Hypothalamus (tissue), 51 donors: ENCODE results near the gene MRS2.
"Not testable (repeated sequence)": the region's sequence is repeated elsewhere in the genome, so short reads cannot be mapped to it uniquely, and the experiment has no call there.

Source experiments
- DNase-seq, 51 donors: peaks; one replicate each; lab custom pipeline; 2025; lab: John Stamatoyannopoulos, UW

Gene MRS2

DNA sequence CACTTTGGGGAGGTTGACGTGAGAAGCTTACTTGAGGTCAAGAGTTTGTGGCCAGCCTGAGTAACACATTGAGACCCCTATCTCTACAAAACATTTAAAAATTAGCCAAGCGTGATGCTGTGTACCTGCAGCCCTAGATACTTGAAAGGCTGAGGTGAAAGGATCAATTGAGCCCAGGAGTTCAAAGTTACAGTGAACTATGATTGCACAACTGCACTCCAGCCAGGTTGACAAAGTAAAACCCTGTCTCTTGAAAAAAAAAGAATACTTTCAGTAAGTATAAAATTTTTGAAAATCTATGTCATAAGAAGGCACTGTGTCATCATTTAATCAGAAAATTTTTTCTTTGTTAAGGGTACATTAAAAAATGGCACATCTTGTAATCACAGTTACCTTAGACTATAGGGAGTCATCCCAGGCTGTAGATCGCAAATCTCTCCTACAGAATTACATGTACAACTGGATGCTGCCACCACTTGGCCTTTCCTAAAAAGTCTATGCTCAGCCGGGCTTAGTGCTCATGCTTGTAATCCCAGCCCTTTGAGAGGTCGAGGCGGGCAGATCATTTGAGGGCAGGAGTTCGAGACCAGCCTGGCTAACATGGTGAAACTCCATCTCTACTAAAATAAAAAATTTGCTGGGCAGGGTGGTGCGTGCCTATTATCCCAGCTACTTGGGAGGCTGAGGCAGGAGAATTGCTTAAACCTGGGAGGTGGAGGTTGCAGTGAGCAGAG is 17.0 kb upstream of the MRS2 start:
- no peak for DNase-seq

DNA sequence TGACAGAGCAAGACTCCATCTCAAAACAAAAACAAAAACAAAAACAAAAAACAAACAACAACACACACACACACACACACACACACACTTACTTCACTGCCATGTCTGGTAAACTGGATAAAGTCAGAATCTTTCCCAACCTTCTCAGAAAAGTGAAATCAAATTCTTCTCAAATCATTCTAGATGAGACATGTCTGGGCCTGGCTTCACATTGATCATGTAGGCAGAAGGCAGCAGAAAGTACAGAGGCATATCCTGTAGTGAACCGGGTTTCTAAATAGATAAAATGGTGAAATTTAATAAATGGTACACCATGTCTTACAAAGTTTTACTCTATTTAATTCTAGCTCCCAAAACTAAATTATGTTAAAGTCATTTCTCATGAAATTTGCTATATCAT is 14.9 kb upstream of the MRS2 start:
- DNase-seq = no peak

DNA sequence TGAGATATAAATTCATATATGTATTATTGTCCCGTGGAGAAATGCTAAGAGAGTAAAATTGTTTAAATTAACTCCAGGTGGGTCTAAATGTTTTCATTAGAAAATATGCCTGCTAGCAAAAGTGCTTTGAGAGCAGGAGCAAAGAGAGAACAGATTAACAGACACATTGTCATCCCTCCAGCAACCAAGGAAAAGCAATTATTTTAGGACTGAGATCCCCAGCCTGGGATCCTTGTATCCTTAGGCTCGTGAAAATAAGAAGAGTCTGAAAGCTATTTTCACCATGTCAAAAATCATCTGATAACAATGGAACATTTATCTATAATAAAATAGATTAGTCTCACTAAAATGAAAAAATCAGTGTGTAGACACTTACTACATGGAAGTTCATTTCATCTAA is 11.5 kb upstream of the MRS2 start:
- DNase-seq = no peak

DNA sequence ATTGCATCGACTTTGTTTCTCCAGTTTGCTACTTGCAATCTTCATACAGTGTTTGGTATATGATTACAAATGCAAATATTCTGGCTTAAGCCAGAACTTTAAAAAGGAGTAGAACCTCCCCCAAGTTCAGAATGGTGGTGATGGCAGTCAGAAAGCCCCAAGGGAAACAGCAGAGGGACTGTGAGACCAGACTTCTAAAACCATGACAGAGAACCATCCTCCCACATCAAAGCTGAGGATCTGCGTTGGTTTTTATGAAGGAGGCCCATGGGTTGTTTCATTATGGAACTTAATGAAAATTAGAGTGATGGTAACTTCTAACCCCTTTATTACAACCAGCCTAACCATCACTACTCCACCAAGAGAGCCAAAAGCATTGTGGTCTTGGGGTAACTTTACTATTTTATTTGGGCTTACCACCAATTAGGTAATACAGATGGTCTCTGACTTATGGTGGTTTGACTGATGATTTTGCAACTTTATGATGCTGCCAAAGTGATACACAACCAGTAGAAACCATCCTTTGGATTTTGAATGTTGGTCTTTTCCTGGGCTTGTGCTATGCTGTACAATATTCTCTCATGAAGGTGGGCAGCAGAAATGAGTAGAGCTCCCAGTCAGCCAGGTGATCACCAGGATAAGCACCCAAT is 10.9 kb upstream of the MRS2 start:
- DNase-seq = no peak

DNA sequence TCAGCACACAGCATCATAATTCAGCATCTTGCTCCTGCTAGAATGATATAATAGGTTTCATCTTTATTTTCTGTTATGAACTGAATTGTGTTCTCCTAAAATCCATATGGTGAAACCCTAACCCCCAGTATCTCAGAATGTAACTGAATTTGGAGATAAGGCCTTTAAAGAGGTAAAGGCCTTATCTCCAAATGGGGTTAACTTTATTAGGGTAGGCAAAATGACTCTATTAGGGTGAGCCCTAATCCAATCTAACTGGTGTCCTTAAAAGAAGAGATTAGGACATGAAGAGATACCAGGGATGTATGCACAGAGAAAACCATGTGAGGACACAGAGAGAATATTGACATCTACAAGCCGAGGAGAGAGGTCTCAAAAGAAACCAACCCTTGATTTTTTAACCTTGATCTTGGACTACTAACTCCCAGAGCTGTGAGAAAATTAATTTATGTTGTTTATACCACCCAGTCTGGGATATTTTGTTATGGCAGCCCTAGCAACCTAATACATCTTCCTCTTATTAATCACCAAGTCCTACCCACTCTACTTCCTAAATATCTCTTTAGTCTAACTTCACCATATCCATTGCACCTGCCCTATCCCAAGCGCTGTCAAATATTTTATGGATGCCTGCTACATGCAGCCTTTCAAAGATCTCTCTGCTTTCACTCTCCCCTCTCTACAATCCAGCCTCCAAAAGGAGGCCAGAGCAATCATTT is 8.5 kb upstream of the MRS2 start:
- no peak for DNase-seq

DNA sequence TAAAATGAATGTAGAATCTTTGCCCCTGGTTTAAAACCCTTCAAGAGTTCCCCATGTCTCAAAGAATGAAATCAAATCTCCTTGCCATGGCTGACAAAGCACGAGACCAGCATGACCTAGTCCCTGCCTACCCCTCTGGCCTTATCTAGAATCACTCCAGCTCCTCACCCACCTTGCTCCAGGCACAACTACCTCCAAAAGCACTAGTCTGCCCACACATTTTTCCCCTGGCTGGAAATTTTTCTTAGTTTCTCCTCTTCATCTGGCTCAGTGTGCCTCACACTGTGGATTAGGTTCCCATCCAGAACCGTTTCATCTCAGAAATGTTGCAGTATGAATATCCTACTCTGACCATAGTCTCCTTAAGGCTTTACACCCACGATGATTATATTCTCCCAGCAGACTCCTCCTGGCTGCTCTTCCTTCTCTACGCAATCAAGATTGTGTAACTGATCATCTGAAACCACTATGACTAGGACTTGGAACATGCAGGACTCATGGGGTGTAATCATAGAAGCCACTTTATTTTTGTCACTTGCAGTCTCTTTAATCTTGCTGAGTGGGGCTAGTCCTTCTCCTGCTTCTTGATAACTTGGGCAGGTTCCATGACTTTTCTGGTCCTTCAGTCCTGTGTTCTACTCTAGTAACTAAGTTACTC is 7.8 kb upstream of the MRS2 start:
- DNase-seq = no peak

DNA sequence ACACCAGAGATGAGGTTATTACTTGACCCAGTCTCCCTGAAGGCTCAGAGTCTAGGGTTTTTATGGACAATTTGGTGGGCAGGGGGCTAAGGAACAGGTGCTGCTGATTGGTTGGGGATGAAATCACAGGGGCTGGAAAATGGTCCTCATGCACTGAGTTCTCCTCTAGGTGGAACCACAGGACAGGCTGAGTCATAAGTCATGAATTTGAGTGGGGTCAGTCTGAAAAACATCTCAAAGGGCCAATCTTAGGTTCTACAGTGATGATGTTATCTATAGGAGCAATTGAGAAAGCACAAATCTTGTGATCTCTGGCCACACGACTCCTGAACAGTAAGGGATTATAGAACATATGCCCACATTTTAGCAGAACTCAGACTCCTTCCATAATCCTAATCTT is 5.9 kb upstream of the MRS2 start:
- DNase-seq = no peak

DNA sequence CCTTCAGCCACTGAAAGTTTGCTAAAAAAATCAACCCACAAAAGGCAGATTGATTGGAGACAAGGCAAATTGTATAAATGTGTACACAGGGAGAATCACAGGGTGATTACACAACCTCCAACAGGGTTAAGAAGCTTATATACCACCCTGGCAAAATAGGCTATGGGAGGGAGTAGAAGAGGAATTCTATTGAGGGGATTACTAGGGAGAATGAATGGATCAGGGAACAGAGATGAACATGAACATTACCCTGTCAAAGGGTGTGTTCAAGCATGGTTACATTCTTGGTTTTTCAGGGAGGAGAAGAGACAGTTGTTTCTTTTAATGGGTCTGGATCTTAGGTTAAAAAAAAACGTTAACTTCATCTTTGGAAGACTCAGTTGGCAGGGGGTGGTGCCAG is 5.1 kb upstream of the MRS2 start:
- DNase-seq = no peak

DNA sequence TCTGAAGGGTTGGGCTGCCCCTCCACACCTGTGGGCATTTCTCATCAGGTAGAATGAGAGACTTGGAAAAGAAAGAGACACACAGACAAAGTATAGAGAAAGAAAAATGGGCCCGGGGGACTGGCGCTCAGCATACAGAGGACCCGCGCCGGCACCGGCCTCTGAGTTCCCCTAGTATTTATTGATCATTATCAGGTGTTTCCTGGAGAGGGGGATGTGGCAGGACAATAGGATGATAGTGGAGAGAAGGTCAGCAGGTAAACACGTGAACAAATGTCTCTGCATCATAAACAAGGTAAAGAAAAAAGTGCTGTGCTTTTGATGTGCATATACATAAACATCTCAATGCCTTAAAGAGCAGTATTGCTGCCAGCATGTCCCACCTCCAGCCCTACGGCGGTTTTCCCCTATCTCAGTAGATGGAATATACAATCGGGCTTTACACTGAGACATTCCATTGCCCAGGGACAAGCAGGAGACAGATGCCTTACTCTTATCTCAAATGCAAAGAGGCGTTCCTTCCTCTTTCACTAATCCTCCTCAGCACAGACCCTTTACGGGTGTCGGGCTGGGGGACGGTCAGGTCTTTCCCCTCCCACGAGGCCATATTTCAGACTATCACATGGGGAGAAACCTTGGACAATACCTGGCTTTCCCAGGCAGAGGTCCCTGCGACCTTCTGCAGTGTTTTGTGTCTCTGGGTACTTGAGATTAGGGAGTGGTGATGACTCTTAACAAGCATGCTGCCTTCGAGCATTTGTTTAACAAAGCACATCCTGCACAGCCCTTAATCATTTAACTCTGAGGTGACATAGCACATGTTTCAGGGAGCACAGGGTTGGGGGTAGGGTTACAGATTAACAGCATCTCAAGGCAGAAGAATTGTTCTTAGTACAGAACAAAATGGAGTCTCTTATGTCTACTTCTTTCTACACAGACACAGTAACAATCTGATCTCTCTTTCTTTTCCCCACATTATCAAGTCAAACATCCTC is 2.4 kb upstream of the MRS2 start:
- DNase-seq = not testable (repeated sequence)

DNA sequence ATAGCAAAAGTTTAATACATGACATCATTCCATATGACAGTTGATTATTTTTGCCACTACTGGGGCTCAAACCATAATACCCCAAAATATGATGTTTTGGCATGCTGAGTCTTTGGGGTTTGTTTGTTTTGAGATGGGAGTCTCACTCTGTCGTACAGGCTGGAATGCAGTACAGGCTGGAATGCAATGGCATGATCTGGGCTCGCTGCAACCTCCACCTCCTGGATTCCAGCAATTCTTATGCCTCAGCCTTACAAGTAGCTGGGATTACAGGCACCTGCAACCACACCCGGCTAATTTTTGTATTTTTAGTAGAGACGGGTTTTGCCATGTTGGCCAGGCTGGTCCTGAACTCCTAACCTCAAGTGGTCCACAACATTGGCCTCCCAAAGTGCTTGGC is 1.3 kb upstream of the MRS2 start:
- no peak for DNase-seq

DNA sequence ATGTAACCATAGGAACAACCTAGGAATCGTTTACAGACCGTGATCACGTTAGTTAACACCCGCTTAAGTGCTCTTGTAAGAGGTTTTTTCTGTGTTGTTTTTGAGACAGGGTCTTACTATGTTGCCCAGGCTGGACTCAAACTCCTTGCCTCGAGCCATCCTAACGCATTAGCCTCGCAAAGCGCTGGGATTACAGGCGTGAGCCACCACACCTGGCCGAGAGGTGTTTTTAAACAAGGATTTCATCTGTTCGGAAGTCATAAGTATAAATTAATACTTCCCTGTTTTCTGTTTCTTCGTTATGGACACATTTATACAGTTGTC is 727 bp downstream of the MRS2 start:
- no peak for DNase-seq

DNA sequence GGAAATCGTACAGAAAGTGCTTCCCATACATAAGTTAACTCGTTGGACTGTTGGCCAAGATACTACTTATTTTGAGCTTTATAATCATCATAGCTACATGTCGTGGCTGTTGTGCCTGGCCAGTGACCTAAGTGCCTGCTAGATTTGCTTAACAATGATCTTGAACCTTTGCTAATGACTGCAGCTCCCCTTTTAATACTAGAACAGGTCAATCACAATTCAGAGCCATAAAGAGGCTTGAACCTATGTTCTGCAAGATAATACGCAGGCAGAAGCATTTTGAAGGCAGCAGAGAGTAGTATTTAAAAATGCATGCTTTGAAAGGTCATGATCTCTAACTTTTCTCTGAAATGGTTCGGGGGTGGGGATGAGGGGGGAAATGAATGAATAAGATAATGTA is 2.5 kb downstream of the MRS2 start:
- DNase-seq = no peak

DNA sequence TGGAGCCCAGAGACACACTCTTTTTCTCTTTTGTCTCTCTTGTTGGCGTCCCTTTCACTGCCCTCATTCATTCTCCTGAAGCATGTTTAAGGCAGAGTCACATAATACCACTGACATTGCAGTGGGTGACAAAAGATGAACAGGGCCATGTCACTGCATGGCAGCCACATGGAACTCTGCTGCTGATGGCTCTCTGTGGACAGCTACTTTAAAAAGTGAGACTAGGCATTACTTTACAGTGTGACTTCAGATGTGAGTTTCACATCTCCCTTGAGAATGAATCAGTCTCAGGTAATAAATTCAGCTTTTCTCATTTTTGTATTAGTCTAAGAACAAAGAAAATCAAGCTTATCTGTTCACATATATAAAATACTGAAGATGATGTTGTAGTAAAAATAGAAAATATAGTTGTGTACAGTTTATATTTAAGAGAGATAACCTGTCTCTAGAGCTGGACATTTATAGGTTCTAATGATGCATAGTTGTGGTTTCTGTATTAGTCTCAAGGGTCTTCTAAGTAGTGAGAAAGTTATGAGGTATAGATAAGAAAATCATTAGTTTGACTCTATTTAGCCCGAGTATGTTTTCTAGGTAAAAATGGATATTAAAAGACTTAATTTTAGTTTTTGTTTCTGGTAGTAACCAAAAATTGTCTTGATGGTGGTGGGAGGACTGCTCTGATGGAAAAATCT is 6.1 kb downstream of the MRS2 start:
- no peak for DNase-seq

DNA sequence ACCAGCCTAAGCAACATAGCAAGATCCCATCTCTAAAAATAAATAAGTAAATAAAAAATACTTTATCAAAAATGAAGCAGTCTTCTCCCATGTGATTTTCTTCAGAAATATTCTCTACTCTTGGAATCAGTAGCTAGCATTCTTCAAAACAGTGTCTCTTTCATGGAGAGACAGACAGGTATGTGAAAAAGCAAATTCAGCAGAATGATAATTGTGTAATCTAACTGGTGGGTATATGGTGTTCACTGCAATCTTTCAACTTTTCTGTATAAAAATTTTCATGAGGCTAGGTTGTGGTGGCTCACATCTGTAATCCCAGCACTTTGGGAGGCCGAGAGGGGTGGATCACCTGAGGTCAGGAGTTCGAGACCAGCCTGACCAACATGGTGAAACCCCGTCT is 7.9 kb downstream of the MRS2 start:
- no peak for DNase-seq

DNA sequence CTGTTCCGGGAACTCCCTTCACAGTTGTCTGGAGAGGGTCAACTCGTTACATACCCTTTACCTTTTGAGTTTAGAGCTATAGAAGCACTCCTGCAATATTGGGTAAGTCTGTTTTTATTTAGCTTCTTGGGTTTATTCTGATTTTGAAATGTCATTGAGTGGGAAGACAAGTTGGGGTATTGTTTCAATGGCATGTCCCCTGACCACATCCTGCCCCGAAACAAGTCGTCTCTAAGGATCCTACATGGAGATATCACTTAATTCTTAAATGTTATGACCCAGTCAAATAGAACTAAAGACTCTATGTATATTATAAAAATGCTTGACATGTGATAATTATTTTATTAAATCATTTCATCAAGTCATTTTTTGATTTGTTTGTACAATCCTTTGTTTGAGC is 9.6 kb downstream of the MRS2 start:
- no peak for DNase-seq

DNA sequence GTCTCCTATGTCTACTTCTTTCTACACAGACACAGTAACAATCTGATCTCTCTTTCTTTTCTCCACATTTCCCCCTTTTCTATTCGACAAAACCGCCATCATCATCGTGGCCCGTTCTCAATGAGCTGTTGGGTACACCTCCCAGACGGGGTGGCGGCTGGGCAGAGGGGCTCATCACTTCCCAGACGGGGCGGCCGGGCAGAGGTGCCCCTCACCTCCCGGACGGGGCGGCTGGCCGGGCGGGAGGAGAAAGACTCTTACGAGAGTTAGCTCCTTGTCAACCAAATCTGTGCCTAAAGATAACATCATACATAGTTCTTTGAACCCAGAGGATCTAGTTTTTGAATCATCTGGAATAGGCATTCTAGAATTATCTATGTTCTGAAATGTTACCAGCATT is 11.8 kb downstream of the MRS2 start:
- DNase-seq = not testable (repeated sequence)

DNA sequence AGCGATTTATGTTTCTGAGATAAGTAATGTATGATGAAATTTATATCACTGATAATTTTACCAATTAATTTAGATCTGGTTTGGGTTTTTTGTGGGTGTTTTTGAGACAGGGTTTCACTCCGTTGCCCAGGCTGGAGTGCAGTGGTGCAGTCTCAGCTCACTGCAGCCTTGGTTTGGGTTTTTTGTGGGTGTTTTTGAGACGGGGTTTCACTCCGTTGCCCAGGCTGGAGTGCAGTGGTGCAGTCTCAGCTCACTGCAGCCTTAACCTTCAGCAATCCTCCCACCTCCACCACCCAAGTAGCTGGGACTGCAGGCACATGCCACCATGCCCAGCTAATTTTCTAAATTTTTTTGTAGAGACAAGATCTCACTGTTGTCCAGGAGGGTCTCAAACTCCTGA is 13.0 kb downstream of the MRS2 start:
- no peak for DNase-seq

DNA sequence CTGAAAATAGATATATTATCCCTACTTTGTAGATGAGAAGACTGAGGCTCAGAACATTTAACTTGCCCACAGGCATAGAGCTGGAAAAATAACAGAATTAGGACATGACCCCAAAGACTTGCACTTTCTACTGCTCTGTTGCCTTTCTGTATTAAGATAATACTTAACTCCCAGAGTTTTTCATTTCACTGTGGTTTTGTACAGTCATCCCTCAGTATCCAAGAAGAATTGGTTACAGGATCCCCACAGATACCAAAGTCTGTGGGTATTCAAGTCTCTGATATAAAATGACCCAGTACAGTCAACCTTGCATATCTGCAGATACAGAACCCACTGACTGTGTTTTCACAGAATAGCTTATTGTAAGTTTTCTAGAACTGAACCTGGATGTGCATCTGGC is 16.8 kb downstream of the MRS2 start:
- DNase-seq = no peak

DNA sequence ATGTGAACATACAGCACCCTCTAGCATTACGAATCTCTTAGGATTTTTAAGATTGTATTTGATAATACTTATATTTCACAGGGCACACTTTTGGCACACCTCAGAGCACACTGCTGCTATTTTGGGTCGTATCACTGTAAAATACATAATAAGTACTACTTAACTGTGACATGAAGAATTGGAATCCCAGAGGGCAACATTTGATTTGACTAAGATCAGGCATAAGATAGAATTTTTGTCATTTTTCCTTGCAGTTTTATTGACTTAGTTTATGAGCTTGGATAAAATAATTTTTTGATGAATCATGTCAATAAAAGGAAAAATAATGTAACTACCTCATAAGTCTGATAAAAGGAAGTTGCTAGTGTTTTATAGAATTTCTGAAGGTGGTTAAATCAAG is 22.4 kb downstream of the MRS2 start:
- no peak for DNase-seq
